HG03103 (cell line): Measurements from ENCODE around the gene ZNF529.

ENCODE experiments used
- ATAC-seq: cut with Tn5 transposase; IDR thresholded peaks from one replicate; pipeline ENCODE4 v1.9.1; 2021; ENCODE audit warnings: low read depth; ENCODE audit not compliant: unreplicated experiment

ZNF529 gene

DNA sequence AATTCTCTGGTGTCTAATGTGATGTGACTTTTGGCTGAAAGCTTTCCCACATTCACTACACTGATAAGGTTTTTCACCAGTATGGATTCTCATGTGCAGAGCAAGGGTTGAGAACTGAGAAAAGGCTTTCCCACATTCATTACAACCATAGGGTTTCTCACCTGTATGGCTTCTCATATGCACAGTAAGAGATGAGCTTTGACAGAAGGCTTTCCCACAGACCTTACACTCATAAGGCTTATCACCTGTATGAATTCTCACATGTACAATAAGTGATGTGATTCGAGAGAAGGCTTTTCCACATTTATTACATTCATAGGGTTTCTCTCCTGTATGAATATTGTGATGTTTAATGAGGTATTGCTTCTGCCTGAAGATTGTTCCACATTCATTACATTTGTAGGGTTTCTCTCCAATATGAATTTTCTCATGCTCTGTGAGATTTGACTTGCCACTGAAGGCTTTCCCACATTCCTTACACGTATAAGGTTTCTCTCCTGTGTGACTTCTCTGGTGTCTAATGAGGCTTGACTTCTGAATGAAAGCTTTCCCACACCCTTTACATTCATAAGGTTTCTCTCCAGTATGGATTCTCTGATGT lies 59.0 kb downstream of the ZNF529 start:
- ATAC-seq = no peak

GRCh38 chr19:36508325-36508724 lies 64.8 kb downstream of the ZNF529 start:
- ATAC-seq = no peak

GRCh38 chr19:36501973-36502372 lies 71.1 kb downstream of the ZNF529 start:
- ATAC-seq = no peak

DNA sequence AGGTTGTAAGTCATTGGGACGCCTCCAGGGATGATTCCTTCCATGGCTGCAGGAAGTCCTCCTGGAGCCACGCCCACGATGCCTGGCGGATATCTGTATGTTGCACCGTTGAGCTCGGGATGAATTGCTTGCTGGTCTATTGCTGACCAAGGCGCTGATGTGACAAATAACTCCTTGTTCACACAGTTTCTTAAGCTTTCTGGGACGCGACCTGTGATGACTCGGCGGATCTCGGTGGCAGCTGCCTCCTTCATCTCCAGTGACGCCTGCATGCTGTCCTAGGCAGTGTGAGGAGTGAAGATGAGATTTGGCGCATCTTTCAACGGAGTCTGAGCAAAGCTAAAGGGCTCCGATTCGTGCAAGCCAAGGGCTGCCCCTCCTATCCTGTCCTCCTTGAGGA lies 76.1 kb downstream of the ZNF529 start:
- no peak for ATAC-seq
